Endometrial microvascular endothelial cells (primary cell): ENCODE measurements around the gene HYKK. TPM values are rescaled to one million over a fixed set of nuclear protein-coding genes. Genes with fewer than 3 reads are reported as not detected.
"Not testable (repeated sequence)": the region's sequence is repeated elsewhere in the genome, so short reads cannot be mapped to it uniquely, and the experiment has no call there.

Source experiments
- in situ Hi-C: cut with HindIII; loops from 2 replicates; pipeline ENCODE4 v1.10.0; 2017; ENCODE audit warnings: low sequenced_read_pairs, low pct_unique_long_range_greater_than_20kb; ENCODE audit errors: inconsistent ontology term
- total RNA-seq: library from RNA; depleted of rRNA; stranded (reverse); fragments of >200 nt; gene quantifications from one replicate; pipeline ENCODE4 v1.2.3, GENCODE V29; 2015; ENCODE audit errors: inconsistent ontology term

Gene HYKK, protein sequence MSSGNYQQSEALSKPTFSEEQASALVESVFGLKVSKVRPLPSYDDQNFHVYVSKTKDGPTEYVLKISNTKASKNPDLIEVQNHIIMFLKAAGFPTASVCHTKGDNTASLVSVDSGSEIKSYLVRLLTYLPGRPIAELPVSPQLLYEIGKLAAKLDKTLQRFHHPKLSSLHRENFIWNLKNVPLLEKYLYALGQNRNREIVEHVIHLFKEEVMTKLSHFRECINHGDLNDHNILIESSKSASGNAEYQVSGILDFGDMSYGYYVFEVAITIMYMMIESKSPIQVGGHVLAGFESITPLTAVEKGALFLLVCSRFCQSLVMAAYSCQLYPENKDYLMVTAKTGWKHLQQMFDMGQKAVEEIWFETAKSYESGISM
- 5.9 TPM for total RNA-seq

DNA sequence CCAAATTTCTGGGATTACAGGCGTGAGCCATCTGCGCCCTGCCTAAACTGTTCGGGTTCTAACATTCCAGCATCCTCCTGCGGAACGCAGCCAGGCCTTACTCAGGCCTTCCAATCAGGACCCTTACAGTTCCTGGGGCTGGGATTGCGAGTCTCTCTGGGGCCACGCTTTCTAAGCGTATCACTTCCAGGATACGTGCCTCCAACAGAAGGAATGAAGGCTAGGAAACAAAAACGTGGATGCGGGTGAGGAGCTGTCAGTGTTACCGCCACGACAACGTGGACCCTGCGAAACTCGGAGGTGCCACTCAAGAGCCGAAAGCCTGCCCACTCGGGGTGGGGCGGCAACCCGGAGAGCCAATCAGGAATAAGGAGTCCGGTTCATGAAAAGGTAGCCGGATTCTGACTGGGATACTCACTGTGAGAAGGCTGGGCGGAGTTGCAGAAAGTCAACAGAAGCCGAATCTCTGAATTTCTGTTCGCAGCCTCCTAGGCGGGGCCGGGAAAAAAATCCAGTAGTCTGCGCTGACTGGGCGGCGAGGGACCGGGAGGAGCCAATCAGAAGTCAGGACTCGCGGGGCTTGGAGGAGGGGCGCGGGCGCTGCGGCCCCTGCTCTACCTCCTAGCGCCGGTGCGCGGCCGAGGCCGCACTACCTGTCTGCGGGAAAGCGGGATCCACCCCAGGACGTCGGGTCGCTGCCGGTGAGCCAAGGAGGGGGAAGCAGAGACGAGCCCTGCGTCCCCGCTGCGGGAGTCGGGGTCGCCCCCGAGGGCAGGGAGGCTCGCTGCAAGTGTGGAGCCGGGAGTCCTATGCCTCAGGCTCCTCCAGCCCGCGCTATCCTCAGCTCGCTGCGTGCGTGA is at the start of gene HYKK:
Gene HYKK, plus strand, starts transcription at position 607 of the 860 bp plus-strand sequence. CDS start 5,512 bp downstream, outside the sequence.
- in situ Hi-C loops = no loop called here

DNA sequence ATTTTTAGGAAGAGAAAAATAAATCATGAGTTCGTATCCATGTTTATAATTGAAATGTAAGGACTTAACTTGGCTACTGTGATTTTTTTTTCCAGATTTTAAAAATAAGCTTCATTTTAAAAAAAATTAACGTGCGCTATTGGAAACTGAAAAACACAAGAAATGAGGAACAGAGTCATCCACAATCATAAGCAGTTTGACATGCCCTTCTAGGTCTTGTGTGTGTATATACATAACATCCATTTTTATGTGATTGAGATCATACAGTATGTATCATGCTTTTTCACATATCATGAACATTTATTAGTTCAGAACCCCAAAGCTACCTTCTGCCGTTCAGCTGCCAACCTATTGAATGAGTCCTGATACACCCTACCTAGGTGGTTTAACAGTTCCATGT is 46.6 kb upstream of the HYKK start:
- in situ Hi-C loops = no loop called here

DNA sequence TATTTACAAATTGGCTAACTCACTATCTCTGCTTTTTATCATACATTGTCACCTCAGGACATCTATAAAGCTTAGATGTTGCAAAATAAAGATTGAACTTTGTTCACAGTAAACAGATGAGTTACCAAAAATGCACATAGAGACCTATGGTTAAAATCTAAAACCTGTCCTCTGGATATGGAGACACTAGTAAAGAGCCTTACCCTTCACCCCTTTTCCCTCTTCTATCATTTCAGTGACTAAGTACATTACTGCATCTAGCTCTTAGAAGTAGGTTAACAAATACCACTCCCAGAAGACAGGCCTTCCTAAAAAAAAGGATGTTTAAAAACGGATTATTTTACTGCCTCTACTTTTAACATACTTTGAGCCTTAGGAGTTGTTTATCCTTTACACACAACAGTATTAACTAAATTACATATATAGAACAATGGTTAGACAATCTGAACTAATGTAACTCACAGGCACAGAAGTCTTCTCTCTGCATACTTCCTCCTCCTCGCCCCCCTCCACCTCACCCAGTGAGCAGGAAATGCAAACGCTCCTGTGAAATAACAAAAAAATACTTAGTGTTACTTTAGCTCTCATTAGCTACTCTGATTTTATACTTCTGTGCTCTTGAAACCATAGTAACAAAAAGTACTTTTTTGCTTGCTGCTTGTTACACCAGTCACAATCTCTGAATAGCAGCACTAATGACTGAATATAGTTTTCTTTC is 46.0 kb upstream of the HYKK start:
- in situ Hi-C loops = no loop called here

DNA sequence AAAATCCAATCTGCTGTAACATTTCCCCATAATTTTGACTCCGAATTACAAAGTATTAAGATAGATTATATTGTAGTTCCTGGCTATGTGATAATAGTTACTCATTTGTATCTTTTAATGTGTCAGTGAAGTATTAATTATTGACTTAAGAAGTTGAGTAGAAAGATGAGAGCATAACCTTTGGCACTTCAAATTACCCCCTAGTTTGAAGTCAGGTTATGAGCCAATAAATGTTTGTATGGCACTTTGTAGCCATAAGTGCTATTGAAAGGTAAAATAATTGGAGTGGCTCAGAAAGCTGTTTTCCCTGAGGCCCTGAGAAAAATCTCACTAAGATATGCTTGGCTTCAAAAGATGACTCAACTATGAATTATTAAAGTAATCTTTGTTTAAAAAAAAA is 38.3 kb upstream of the HYKK start:
- in situ Hi-C loops = no loop called here

DNA sequence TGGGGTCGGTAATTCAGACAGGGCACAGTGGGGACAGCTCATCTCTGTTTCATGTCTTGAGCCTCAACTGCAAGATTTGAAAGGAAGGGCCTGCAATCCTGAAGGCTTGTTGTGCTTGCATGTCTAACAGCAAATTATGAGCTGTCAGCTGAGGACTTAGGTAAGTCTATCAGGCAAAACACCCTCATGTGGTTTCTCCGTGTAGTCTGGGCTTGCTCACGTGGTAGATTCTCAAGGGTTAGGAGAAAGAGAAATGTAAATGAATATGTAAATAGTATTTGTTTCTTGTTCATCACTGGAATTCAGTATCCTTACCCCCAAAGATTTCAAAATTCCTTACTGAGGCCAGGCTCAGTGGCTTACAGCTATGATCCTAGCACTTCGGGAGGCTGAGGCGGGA is 30.1 kb upstream of the HYKK start:
- in situ Hi-C loops = no loop called here

DNA sequence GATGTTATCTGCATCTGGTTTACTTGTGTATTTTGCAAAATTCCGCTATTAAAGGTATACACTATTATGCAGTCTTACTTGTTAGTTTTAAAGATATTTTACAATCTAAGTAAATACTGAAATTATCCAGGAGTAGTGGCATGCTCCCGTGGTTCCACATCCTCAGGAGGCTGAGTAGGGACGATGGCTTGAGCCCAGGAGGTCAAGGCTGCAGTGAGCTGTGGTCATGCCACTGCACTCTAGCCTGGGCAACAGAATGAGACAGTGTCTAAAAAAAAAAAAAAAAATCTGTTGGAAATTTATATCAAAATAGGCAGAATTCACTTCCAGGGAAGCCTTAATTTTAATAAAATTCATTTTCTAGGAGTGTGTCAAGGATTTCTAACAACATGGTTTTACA is 27.7 kb upstream of the HYKK start:
- in situ Hi-C loops = no loop called here

DNA sequence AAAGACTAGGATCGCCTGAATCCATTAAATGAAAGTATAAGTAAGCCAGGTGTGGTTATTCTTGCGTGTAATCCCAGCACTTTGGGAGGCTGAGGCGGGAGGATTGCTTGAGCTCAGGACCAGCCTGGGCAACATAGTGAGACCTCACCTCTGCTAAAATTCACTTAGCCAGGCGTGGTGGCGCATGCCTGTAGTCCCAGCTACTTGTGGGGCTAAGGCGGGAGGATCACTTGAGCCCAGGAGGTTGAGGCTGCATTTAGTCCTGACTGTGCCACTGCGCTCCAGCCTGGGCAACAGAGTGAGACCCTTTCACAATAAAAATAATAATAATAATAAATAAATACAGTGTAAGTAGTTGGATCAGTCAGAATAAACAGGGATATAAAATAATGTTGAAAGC is 25.5 kb upstream of the HYKK start:
- in situ Hi-C loops = no loop called here

DNA sequence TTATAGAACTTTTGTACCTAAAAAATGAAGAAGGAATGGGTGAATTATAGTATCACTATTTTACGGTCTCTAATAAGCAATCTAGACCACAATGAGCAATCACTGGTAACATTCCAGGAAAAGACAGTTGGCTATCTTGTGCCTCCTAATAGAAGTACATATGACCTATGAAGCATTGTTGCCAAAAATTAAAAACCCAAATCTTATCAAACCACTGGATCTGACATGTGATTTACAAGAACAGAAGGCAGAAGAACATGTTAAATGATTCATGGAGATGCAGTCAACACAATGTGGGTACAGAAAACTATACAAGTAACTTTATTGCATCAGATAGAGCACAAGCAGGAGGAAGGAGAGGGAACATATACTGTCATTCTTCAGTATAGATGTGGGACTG is 14.5 kb upstream of the HYKK start:
- in situ Hi-C loops = no loop called here

DNA sequence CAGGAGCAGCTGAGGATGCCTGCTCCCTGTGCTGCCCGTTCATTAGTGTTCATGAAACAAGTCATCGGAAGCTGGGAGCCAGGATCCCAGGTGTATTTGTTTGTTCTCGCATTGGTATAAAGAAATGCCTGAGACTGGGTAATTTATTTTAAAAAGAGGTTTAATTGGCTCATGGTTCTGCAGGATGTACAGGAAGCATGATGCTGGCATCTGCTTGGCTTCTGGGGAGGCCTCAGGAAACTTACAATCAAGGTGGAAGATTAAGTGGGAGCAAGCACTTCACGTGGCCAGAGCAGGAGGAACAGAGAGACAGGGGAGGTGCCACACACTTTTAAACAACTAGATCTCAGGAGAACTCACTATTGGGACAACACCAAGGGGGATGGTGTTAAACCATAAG is 5.5 kb upstream of the HYKK start:
- in situ Hi-C loops = no loop called here

DNA sequence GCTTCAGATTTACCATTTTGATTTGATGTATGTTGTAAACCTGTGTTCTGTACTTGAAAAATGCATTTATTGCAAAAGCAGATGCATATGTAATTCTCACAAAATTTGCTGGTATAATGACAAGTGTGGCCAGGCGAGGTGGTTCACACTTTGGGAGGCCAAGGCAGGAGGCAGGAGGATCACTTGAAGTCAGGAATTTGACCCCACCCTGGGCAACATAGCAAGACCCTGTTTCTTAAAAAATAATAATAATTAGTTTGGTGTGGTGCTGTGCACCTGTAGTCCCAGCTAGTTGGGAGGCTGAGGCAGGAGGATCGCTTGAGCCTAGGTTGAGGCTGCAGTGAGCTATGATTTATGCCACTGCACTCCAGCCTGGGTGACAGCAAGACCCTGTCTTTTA is 4.7 kb upstream of the HYKK start:
- in situ Hi-C loops = no loop called here

DNA sequence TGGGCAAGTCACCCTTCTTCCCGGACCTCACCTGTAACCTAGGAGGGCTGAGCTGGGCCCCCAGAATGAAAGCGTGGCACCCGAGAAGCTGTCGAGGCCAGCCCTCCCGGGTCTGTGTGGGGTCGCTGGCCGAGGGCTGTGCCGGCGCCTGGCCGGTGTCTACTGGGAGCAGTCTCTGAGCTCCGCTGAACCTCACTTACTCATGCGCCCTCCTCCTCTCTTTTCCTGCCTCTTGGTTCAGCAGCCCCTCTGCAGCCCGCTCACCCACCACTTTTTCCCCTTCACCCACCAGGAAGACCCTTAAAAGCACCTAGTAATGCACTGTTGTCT is 419 bp downstream of the HYKK start:
- in situ Hi-C loops = no loop called here

DNA sequence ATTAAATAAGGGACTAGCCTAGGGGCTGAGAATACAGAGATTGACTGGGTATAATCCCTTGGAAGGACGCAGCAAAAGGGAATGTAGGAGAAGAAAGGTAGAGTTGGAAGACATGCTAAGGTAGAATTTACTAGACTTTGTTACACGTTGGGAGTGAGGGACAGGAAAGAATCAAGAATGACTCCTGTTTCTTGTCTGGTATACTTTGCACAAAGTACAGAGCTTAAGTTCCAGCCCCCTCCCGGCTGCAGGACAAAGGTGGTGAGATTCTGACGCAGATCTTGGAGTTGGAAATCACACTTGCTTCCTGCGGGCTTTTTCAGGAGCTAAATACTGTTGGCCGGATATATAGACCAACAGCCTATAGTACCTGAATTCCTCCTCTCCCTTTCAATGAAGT is 895 bp downstream of the HYKK start:
- in situ Hi-C loops = no loop called here

DNA sequence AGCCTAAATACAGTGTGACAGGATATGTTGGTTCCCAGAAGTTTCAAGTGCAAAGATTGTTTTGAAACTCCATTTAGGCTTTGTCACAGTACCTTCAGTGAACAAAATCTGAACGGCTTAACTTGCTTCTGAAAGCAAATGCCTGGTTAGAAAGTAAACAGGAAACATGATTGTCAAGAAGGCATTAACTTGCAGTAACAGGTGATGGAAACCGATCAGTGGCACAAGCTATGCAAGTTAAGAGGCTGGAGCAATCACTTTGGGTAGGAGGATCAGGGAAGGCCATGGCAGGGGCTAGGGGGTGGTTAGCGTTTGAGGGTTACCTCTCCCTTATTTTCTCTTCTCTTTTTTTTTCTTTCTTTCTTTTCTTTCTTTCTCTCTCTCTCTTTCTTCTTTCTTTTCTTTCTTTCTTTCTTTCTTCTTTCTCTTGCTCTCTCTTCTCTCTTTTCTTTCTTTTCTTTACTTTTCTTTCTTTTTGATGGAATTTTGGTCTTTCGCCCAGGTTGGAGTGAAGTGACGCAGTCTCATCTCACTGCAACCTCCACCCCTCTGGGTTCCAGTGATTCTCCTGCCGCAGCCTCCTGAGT is 2.4 kb downstream of the HYKK start:
- in situ Hi-C loops = no loop called here

DNA sequence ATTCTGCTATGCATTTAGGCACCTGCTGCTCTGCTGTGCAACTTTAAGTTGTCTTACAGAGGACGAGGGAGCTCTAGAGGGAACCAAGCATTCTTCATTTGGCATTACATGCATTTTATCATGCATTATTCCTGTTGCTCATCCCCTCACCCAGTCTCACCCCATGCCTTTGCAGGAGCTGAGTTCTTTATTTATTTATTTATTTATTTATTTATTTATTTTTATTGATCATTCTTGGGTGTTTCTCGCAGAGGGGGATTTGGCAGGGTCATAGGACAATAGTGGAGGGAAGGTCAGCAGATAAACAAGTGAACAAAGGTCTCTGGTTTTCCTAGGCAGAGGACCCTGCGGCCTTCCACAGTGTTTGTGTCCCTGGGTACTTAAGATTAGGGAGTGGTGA is 12.7 kb downstream of the HYKK start:
- in situ Hi-C loops = not testable (repeated sequence)

DNA sequence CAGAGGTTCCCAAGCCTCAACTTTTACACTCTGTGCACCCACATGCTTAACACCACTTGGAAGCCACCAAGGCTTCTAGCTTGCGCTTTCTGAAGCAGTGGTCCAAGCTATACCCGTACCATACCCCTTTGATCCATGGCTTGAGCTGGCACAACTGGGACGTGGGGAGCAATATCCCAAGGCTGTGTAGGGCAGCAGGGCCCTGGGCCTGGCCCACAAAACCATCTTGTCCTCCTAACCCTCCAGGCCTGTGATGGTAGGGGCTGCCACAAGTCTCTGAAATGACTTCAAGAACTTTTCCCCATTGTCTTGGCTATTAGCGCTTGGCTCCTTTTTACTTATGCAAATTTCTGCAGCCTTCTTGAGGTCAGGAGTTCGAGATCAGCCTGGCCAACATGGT is 16.9 kb downstream of the HYKK start:
- in situ Hi-C loops = no loop called here

DNA sequence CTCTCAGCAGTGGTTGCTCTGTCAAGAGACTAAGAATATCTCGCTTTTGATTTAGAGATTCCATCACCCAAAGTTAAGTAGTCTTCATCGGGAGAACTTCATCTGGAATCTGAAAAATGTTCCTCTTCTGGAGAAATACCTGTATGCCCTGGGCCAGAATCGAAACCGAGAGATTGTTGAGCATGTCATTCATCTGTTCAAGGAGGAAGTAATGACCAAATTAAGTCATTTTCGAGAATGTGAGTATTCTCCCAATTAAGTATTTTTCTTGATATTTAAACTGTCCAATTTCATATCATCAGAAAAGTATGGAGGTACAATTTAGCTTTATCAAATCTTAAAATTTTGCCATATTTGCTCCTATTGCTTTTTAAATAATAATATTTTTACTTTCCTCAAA is 19.9 kb downstream of the HYKK start:
- in situ Hi-C loops = no loop called here

DNA sequence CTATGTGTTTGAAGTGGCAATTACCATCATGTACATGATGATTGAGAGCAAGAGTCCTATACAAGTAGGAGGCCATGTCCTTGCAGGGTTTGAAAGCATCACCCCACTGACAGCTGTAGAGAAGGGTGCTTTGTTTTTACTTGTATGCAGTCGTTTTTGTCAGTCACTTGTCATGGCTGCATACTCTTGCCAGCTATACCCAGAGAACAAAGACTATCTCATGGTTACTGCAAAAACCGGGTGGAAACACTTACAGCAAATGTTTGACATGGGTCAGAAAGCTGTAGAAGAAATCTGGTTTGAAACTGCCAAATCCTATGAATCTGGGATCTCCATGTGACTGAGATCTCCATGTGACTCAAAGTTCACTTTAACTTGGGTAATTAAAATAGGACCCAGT is 26.0 kb downstream of the HYKK start:
- in situ Hi-C loops = no loop called here

DNA sequence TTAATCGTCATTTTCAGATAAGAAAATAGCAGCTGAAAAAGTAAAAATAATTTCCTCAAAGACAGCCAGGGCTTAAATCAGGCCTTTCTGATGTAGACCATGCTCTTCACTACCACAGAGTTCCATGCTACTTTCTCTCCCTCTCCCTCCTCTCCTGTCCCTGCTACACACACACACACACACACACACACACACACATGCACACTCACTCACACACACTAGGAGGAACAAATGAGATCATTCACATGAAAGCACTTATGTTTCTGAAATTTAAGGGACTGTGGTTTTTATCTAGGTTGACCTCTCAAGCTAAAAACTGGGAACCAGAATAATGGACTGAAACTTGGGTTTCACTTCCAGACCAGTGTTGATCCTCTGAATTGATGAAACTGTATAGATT is 28.8 kb downstream of the HYKK start:
- in situ Hi-C loops = no loop called here

DNA sequence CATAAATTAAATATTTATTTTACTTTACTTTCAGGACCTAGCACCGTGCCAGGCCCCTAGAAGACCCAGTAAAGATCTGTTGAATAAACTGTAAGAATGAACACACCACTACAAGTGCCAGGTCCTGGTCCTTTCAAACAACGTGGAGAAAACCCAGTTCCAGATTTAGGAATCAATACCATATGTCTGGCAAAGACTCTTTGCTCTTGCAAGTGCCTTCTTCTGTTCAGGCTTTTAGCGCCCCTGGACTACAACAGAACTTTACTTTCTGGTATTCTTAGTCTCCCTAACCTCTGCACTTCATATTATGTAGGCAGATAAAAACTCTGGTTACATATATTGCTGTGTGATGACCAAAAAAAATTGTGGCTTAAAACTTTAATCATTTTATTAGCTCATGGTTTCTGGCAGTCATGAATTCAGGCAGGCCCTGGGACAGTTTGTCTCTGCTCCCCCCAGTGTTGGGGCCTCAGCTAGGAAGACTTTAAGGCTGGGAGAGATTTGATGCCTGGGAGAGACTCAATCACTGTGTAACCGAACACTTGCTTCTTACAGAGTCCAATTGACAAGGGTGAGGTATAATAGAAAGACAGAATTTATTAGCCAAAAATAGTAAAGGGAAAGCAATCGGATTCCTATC is 30.0 kb downstream of the HYKK start:
- in situ Hi-C loops = no loop called here
